Activated CD8-positive, alpha-beta T cell treated with anti-CD3 and anti-CD28 coated beads for 36 hours (primary cell): ENCODE results near the gene RIOK2. TPM values are rescaled to one million over a fixed set of nuclear protein-coding genes. Genes with fewer than 3 reads are reported as not detected.
"Not testable (repeated sequence)": the region's sequence is repeated elsewhere in the genome, so short reads cannot be mapped to it uniquely, and the experiment has no call there.

Experiments
- ATAC-seq: fragments of 200-7000 bp; cut with Tn5 transposase; one replicate; pipeline ENCODE4 v1.10.0; 2021; ENCODE audit warnings: mild to moderate bottlenecking, moderate library complexity
- CTCF ChIA-PET: fragments of 350-600 bp; sonication (Branson Sonifier 250); formaldehyde crosslinking; loops from one replicate; lab custom pipeline; 2021; ENCODE audit warnings: antibody characterized with exemption; lab: Charles Lee
- POLR2A ChIA-PET: fragments of 350-600 bp; sonication (Branson Sonifier 250); formaldehyde crosslinking; loops from one replicate; lab custom pipeline; 2021; ENCODE audit warnings: antibody characterized with exemption; lab: Charles Lee
- DNase-seq: peaks from one replicate; pipeline ENCODE4 v3.0.0-alpha.2; 2020
- H3K27ac Mint-ChIP-seq: one replicate; pipeline ENCODE4 v1.8.0; 2021; ENCODE audit warnings: mild to moderate bottlenecking, mixed read lengths
- H3K27me3 Mint-ChIP-seq: one replicate; pipeline ENCODE4 v1.8.0; 2021; ENCODE audit warnings: mixed read lengths
- H3K36me3 Mint-ChIP-seq: one replicate; pipeline ENCODE4 v1.8.0; 2021; ENCODE audit warnings: low read depth, mixed read lengths
- H3K4me1 Mint-ChIP-seq: one replicate; pipeline ENCODE4 v1.8.0; 2021; ENCODE audit warnings: low read depth, mixed read lengths
- H3K4me3 Mint-ChIP-seq: one replicate; pipeline ENCODE4 v1.8.0; 2021; ENCODE audit warnings: mild to moderate bottlenecking, moderate library complexity, mixed read lengths
- H3K9me3 Mint-ChIP-seq: one replicate; pipeline ENCODE4 v1.8.0; 2021; ENCODE audit warnings: mixed read lengths
- CTCF ChIP-seq: fragments of 200-600 bp; IDR thresholded peaks from one replicate; pipeline ENCODE4 v1.8.0; 2022; ENCODE audit warnings: antibody characterized with exemption, mild to moderate bottlenecking
- intact Hi-C: fragments of 100-400 bp; cut with micrococcal nuclease; formaldehyde crosslinking; loops from one replicate; pipeline ENCODE4 v1.10.0; 2022
- total RNA-seq, 2 experiments: library from RNA; stranded (reverse); gene quantifications; one replicate each; pipeline ENCODE4 v1.2.3, GENCODE V29; 2021

The RIOK2 gene
- total RNA-seq, 2 experiments from 2014 or later = 31.7 to 33.1 TPM

GRCh38 chr5:97208184-97208713, 25.2 kb upstream of the RIOK2 start:
- no peak for ATAC-seq
- peaks cover 4% of the 10 kb centered on the region for H3K9me3 Mint-ChIP-seq
- H3K4me3 Mint-ChIP-seq = no peak overlapping the region
- intact Hi-C loops = no loop called here
- no peak for TF ChIP-seq CTCF
- no peak for DNase-seq
- H3K36me3 Mint-ChIP-seq = peaks cover 2% of the 10 kb centered on the region
- no peaks in the 10 kb centered on the region for H3K4me1 Mint-ChIP-seq
- no peak overlapping the region for H3K27ac Mint-ChIP-seq
- H3K27me3 Mint-ChIP-seq = peaks cover 9% of the 10 kb centered on the region
- CTCF ChIA-PET = interaction anchor here (1.1 to 1.7 kb wide), 2 partner anchors 15 to 23 kb away, joined by 3 to 4 read pairs; no protein-coding TSS in a partner anchor
- POLR2A ChIA-PET = no interaction called here

- ChIA-PET CTCF (interaction anchor here (1.2 kb wide), 2 partner anchors 13 to 34 kb away, joined by 3 read pairs; no protein-coding TSS in a partner anchor), POLR2A (interaction anchor here (0.6 kb wide), 1 partner anchor 301 kb away, joined by 3 read pairs; no protein-coding TSS in a partner anchor)
- intact Hi-C loops = no loop called here
- no peak overlapping the region for H3K27ac Mint-ChIP-seq
- peaks cover 3% of the 10 kb centered on the region for H3K27me3 Mint-ChIP-seq
- peaks cover 8% of the 10 kb centered on the region for H3K4me1 Mint-ChIP-seq
- H3K4me3 Mint-ChIP-seq = no peak overlapping the region
- peaks cover 7% of the 10 kb centered on the region for H3K9me3 Mint-ChIP-seq
- DNase-seq (no peak), ATAC-seq (no peak)
- H3K36me3 Mint-ChIP-seq = peaks cover 7% of the 10 kb centered on the region
- no peak for TF ChIP-seq CTCF
Observed at GRCh38 chr5:97194366-97194765, 11.3 kb upstream of the RIOK2 start.

GRCh38 chr5:97193355-97193688, 10.3 kb upstream of the RIOK2 start:
- Mint-ChIP-seq H3K4me3 (no peak overlapping the region), H3K4me1 (peaks cover 8% of the 10 kb centered on the region)
- TF ChIP-seq CTCF = no peak

GRCh38 chr5:97192580-97193354, 9.7 kb upstream of the RIOK2 start:
- CTCF ChIA-PET = interaction anchor here (1.1 to 1.2 kb wide), 2 partner anchors 15 to 38 kb away, joined by 3 read pairs; no protein-coding TSS in a partner anchor
- Mint-ChIP-seq H3K4me1 (peaks cover 8% of the 10 kb centered on the region), H3K27ac (no peak overlapping the region), H3K36me3 (peaks cover 7% of the 10 kb centered on the region), H3K9me3 (peaks cover 7% of the 10 kb centered on the region), H3K27me3 (peaks cover 3% of the 10 kb centered on the region), H3K4me3 (no peak overlapping the region)
- DNase-seq = no peak
- intact Hi-C loops = no loop called here
- no peak for ATAC-seq
- POLR2A ChIA-PET = no interaction called here
- no peak for TF ChIP-seq CTCF

More at GRCh38 chr5:97193355-97193688, 10.3 kb upstream of the RIOK2 start:
- intact Hi-C loops = no loop called here
- POLR2A ChIA-PET = no interaction called here
- H3K9me3 Mint-ChIP-seq = peaks cover 7% of the 10 kb centered on the region
- DNase-seq (no peak), ATAC-seq (no peak)
- no peak overlapping the region for H3K27ac Mint-ChIP-seq
- H3K27me3 Mint-ChIP-seq = peaks cover 3% of the 10 kb centered on the region
- CTCF ChIA-PET = interaction anchor here (1.1 to 1.2 kb wide), 2 partner anchors 14 to 38 kb away, joined by 3 read pairs; no protein-coding TSS in a partner anchor
- peaks cover 7% of the 10 kb centered on the region for H3K36me3 Mint-ChIP-seq

- Mint-ChIP-seq H3K4me3 (no peak overlapping the region), H3K4me1 (peaks cover 8% of the 10 kb centered on the region)
Observed at GRCh38 chr5:97191893-97192292, 8.8 kb upstream of the RIOK2 start.

GRCh38 chr5:97189523-97189922, 6.5 kb upstream of the RIOK2 start:
- not testable (repeated sequence) for H3K27ac Mint-ChIP-seq, H3K27me3 Mint-ChIP-seq, H3K4me1 Mint-ChIP-seq

More at GRCh38 chr5:97191893-97192292, 8.8 kb upstream of the RIOK2 start:
- Mint-ChIP-seq H3K9me3 (peaks cover 7% of the 10 kb centered on the region), H3K27me3 (peaks cover 3% of the 10 kb centered on the region), H3K27ac (no peak overlapping the region), H3K36me3 (peaks cover 7% of the 10 kb centered on the region)
- DNase-seq (no peak), ATAC-seq (no peak)
- POLR2A ChIA-PET = interaction anchor here (0.6 kb wide), 1 partner anchor 14 kb away, joined by 6 read pairs; no protein-coding TSS in a partner anchor
- intact Hi-C loops = no loop called here
- no peak for TF ChIP-seq CTCF
- CTCF ChIA-PET = no interaction called here

More at GRCh38 chr5:97189523-97189922, 6.5 kb upstream of the RIOK2 start:
- H3K4me3 Mint-ChIP-seq, DNase-seq, intact Hi-C loops, CTCF ChIA-PET, H3K9me3 Mint-ChIP-seq, H3K36me3 Mint-ChIP-seq, ATAC-seq, POLR2A ChIA-PET: not testable (repeated sequence)
